Esophagus squamous epithelium (tissue), 4 donors: ENCODE results near the gene PRKCB.

Experiments used
- CTCF ChIP-seq, 6 experiments: fragments of 450-650 bp in 4 of 6; fragments of 200-600 bp in 2 of 6; sonication (generic) in 2 of 6; IDR thresholded peaks; one replicate each; pipeline ENCODE4 v1.5.1; 2016 to 2019; ENCODE audit warnings: antibody characterized with exemption in 6 of 6, mild to moderate bottlenecking in 4 of 6, moderate library complexity in 4 of 6
- POLR2A ChIP-seq, 4 donors: fragments of 450-650 bp; IDR thresholded peaks; one replicate each; pipeline ENCODE4 v1.6.1; 2017; ENCODE audit warnings: antibody characterized with exemption in 4 of 4, mild to moderate bottlenecking in 4 of 4, moderate library complexity in 3 of 4

GRCh38 chr16:24124291-24124690 is 288.5 kb downstream of the PRKCB start:
- TF ChIP-seq CTCF (IDR thresholded peaks at IDR 0.05) (no peak), POLR2A (IDR thresholded peaks at IDR 0.05) (no peak)
